GM12874 (cell line): Measurements from ENCODE around the gene TMEM94.
A peak's percentile ranks its signal among the peaks of the same experiment; 100 is the strongest.

Experiments
- TF ChIP-seq, protein P1 (sequence below): IDR thresholded peaks from 2 replicates; pipeline ENCODE4 v1.5.1; 2011; ENCODE audit warnings: low read depth, mild to moderate bottlenecking, control low read depth, low read length, moderate library complexity; ENCODE audit not compliant: insufficient read depth

The TMEM94 gene

DNA sequence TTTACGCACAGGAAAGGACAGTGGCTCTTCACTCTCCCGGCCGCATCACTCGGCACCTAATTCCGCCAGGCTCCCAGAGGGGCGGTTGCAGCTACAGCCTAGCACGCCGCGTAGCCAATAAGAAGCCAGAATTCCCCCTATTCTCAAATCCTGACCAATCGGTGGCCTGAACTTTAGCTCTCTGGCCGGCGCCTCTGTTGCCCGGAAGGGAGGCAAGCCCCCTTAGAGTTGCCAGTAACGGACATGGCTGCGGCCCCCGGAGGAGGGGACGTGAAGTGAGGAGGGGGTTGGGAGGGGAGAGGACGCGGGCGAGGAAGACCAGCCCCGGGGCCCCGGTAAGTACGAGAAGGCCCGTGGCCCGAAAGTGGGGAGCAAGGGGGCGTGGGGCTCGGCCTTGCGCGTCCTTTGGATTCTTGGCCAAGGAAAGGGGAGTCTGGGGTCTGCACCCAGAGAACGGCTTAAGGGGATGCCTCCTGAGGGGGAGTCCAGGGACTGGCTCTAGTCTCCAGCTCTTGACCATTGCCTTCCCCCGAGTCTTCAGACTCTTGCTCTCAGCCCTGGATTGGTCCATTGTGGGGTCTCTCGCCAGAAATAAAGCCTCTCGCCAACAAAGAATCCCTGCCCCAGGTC is at the start of gene TMEM94:
TMEM94 (plus strand) TSS at position 219 of the 630 bp plus-strand sequence. CDS start 15,271 bp downstream, outside the sequence.
- TF ChIP-seq, protein P1, sequence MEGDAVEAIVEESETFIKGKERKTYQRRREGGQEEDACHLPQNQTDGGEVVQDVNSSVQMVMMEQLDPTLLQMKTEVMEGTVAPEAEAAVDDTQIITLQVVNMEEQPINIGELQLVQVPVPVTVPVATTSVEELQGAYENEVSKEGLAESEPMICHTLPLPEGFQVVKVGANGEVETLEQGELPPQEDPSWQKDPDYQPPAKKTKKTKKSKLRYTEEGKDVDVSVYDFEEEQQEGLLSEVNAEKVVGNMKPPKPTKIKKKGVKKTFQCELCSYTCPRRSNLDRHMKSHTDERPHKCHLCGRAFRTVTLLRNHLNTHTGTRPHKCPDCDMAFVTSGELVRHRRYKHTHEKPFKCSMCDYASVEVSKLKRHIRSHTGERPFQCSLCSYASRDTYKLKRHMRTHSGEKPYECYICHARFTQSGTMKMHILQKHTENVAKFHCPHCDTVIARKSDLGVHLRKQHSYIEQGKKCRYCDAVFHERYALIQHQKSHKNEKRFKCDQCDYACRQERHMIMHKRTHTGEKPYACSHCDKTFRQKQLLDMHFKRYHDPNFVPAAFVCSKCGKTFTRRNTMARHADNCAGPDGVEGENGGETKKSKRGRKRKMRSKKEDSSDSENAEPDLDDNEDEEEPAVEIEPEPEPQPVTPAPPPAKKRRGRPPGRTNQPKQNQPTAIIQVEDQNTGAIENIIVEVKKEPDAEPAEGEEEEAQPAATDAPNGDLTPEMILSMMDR: no peak

DNA sequence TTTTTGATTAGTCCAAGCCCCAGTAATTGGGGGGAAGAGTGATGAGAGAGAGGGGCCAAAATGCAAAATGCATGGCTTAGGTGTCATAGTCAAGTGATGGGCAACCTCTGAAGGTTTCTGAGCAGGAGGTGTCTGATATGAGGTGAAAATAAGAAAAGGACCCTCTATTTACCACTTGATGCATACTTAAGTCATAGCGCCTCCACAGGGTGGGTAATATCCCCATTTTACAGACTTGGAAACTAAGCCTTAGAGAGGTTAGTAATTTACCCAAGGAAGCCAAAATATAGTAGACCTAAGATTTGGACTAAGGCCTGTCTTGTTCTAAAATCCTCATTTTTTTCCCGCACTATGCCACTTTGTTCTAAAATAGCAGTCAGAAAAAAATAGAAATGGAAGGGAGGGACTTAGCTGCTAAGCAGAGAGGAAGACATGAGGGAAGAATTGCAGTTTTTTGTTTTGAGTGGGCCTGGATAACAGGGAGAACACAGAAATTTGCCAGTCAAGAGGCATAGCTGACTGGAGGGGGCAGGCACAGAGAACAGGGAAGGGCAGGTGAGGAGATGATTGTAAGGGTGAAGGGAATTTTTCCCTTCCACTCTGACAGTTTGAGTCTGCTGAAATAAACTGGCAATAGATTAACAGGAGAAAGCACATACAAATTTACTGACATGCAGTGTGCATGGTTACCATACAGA is 48.6 kb upstream of the TMEM94 start:
- TF ChIP-seq, protein P1: no peak

DNA sequence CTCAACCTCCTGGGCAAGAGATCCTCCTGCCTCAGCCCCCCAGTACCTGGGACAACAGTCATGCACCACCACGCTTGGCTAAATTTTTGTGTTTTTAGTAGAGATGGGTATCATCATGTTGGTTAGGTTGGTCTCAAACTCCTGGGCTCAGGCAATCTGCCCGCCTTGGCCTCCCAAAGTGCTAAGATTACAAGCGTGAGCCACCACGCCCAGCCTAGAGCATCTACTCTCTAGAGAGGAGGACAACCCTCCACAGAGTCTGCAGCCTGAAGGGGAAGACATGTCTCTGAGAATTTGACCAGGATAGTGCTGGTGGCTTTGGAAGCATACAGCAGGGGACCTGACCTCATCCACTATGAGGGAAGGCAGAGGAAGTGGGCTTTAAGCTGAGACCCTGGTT is 46.3 kb upstream of the TMEM94 start:
- TF ChIP-seq, protein P1: no peak

DNA sequence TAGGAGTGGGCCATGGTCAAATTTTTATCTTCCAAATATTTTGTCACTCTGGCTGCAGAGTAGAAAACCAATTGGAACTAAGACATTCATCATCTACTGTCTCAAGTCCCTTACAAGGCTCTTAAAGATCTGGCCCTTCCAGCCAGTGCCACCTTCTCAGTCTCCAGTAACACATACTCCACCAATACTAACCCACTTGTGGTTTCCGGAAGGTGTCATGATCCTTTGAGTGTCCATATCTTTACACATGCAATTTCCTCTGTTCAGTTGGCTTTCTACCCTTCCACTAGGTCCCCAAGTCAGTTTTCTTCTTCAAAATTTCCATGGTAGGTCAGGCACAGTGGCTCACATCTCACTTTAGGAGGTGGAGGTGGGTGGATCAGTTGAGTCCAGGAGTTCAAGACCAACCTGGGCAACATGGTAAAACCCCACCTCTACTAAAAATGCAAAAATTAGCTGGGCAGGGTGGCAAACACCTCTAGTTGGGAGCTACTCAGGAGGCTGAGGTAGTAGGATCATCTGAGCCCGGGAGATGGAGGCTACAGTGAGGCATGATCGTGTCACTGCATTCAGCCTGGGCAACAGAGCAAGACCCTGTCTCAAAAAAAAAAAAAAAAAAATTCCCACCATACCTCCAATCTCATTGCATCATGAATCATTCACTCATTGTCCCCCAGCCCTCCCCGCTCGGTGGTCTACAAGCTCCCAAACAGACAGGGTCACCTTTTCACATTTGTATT is 44.9 kb upstream of the TMEM94 start:
- TF ChIP-seq, protein P1: no peak

DNA sequence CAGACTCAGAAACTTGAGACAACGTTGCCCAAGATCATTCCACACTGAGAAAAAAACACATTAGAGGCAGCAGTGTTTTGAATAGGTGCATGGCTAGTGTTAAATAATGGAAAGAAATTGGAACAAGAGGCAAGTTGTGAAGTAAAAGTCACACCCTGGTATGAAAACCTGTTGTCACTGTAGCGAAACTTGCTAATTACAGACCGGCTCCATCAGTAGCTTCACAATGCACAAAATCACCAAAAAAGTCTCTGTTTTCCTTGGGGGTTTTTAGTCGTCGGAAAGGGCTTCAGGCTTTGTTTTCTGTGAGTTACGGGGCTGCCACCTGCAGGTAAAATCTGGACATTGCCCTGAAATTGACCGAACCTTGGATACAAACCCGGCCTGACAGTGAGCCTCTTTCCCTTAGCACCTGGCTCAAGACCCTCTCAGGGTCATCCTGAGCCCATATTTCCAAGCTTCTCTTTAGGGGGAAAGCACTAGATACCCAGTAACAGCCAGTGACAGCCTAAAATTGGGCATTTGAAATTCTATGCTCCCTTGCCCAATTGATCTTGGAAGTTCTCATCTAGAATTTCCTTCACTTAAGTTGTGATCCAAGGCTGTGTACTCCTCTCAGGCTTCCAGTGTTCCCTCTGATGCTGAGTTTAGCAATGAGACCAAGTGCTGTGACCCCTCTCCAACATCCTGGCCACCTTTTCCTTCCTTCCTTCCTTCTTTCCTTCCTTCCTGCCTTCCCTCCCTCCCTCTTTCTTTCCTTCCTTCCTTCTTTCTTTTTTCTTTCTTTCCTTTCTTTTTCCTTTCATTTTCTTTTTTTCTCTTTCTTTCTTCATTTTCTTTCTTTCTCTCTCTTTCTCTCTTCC is 43.7 kb upstream of the TMEM94 start:
- TF ChIP-seq, protein P1: peak; percentile 80

DNA sequence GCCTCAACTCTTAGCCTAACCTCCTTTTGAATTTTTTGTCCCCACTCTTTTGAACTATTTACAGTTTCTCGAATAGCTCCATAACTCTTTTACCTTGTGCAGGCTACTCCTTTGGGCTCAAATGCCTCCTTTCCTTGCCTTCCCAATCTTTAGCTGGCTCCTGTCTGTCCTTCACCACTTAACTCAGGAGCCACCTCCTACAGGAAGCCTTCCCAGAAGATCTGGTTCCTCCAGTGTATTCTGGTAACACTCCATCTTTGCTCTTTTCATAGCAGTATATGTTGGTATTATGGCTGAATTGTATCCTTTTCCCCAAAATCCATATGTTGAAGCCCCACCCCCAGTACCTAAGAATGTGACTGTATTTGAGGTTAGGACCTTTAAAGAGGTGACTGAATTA is 41.9 kb upstream of the TMEM94 start:
- TF ChIP-seq, protein P1: no peak
